ENCODE data around the gene TBATA. TPM values are rescaled to one million over a fixed set of nuclear protein-coding genes. Genes with fewer than 3 reads are reported as not detected.

Gene TBATA
- polyA plus RNA-seq, 1 donor (not counting 4 experiments of a cell fraction or from before 2014, with no cell fraction given) = not detected

DNA sequence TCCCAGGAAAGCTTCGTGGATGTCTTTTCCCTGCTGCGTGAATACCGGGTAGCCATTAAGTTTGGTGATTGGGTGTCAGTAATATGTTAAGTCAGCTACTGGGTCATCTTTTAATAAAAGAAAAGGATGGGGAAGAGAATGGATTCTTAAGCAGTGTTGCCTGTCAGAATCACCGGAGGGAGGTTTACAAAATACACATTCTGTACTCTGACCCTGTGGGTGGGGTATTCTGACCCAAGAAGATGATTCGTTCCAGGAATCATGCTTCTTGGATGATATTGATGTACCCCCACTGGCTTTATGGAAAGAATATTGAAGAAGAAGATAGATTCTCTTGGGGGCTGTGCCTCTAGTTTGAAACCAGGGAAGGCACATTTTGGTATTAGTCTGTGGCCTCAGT, 48.8 kb upstream of the TBATA start:
- Histone ChIP-seq H3K9ac (ENCODE audit: control insufficient read depth, extremely low read depth, insufficient read depth, low read length) (no peak overlapping the region), H3K79me2 (ENCODE audit: control insufficient read depth, insufficient read depth, low read length) (peaks cover 54% of the 10 kb centered on the region), H3K27ac (ENCODE audit: control insufficient read depth, insufficient read depth, low read length) (peak overlapping the region; percentile 60), H2AFZ (ENCODE audit: control insufficient read depth, low read length) (no peak overlapping the region), H3K4me2 (ENCODE audit: control insufficient read depth, extremely low read depth, insufficient read depth, low read depth, low read length) (no peak overlapping the region), H4K20me1 (ENCODE audit: control insufficient read depth, extremely low read depth, insufficient read depth, low read length) (no peaks in the 10 kb centered on the region), H3K9me3 (ENCODE audit: control insufficient read depth, low read depth, low read length) (no peaks in the 10 kb centered on the region), H3K27me3 (ENCODE audit: control insufficient read depth, extremely low read depth, insufficient read depth, low read length) (no peaks in the 10 kb centered on the region), H3K9me1 (ENCODE audit: control insufficient read depth, extremely low read depth, insufficient read depth, low read length) (no peaks in the 10 kb centered on the region), H3K4me1 (ENCODE audit: control insufficient read depth, extremely low read depth, insufficient read depth, low read length) (peaks cover 45% of the 10 kb centered on the region), H3K4me3 (ENCODE audit: control insufficient read depth in 2 of 3, extremely low read depth in 1 of 3, insufficient read depth in 2 of 3, low read depth in 1 of 3, low read length in 3 of 3) (no peak overlapping the region), H3K36me3 (ENCODE audit: control insufficient read depth in 2 of 2, extremely low read depth in 1 of 2, insufficient read depth in 2 of 2, low read length in 2 of 2) (peaks cover 4 to 8% of the 10 kb centered on the region in 2 experiments)
- dilution Hi-C loops (cut with MboI; ENCODE audit: extremely low pct_ligation_motif_present, low sequenced_read_pairs) = no loop called here
- no peak for TF ChIP-seq EZH2 (IDR thresholded peaks at IDR 0.05; ENCODE audit: low read length)
- TF ChIP-seq, protein P1, sequence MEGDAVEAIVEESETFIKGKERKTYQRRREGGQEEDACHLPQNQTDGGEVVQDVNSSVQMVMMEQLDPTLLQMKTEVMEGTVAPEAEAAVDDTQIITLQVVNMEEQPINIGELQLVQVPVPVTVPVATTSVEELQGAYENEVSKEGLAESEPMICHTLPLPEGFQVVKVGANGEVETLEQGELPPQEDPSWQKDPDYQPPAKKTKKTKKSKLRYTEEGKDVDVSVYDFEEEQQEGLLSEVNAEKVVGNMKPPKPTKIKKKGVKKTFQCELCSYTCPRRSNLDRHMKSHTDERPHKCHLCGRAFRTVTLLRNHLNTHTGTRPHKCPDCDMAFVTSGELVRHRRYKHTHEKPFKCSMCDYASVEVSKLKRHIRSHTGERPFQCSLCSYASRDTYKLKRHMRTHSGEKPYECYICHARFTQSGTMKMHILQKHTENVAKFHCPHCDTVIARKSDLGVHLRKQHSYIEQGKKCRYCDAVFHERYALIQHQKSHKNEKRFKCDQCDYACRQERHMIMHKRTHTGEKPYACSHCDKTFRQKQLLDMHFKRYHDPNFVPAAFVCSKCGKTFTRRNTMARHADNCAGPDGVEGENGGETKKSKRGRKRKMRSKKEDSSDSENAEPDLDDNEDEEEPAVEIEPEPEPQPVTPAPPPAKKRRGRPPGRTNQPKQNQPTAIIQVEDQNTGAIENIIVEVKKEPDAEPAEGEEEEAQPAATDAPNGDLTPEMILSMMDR (optimal IDR thresholded peaks at IDR 0.05 in 1 of 3, IDR thresholded peaks at IDR 0.05 in 1 of 3, conservative IDR thresholded peaks at IDR 0.05 in 1 of 3; ENCODE audit: extremely low read depth in 1 of 3, insufficient read depth in 2 of 3, low read length in 3 of 3) = no peak
- FAIRE-seq (no peak), DNase-seq (ENCODE audit: low read depth, low spot score) (no peak)

DNA sequence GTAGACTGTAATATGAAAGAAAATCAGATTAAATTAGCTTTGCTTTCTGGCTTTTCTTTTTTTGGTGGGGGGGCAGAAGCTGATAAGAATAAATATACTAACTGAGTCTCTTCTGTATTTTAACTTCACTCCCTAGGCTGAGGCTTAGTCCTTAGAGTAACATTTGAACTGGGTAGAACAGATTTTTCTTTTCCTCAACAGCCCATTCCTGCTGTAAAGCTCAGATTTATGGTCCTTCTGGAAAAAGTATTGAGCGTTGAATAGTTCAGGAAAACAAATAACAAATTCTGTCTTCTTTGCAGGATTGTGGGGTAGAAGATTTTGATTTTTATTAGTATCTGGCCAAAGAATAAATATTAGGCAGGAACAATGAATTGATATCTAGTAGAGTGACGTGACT, 48.4 kb upstream of the TBATA start:
- H3K9me1 ChIP-seq (ENCODE audit: control insufficient read depth, extremely low read depth, insufficient read depth, low read length) = no peaks in the 10 kb centered on the region
- H3K4me1 ChIP-seq (ENCODE audit: control insufficient read depth, extremely low read depth, insufficient read depth, low read length) = peaks cover 45% of the 10 kb centered on the region
- no peaks in the 10 kb centered on the region for H3K27me3 ChIP-seq (ENCODE audit: control insufficient read depth, extremely low read depth, insufficient read depth, low read length)
- H2AFZ ChIP-seq (ENCODE audit: control insufficient read depth, low read length) = no peak overlapping the region
- no peaks in the 10 kb centered on the region for H4K20me1 ChIP-seq (ENCODE audit: control insufficient read depth, extremely low read depth, insufficient read depth, low read length)
- TF ChIP-seq, protein P1 (optimal IDR thresholded peaks at IDR 0.05 in 1 of 3, IDR thresholded peaks at IDR 0.05 in 1 of 3, conservative IDR thresholded peaks at IDR 0.05 in 1 of 3; ENCODE audit: extremely low read depth in 1 of 3, insufficient read depth in 2 of 3, low read length in 3 of 3) = no peak
- no peak for TF ChIP-seq EZH2 (IDR thresholded peaks at IDR 0.05; ENCODE audit: low read length)
- dilution Hi-C loops (cut with MboI; ENCODE audit: extremely low pct_ligation_motif_present, low sequenced_read_pairs) = no loop called here
- FAIRE-seq (no peak), DNase-seq (ENCODE audit: low read depth, low spot score) (no peak)
- H3K4me2 ChIP-seq (ENCODE audit: control insufficient read depth, extremely low read depth, insufficient read depth, low read depth, low read length) = peak overlapping the region; percentile 79
- no peaks in the 10 kb centered on the region for H3K9me3 ChIP-seq (ENCODE audit: control insufficient read depth, low read depth, low read length)
- peak overlapping the region; percentile 60 for H3K27ac ChIP-seq (ENCODE audit: control insufficient read depth, insufficient read depth, low read length)
- peaks cover 4 to 8% of the 10 kb centered on the region in 2 experiments for H3K36me3 ChIP-seq (ENCODE audit: control insufficient read depth in 2 of 2, extremely low read depth in 1 of 2, insufficient read depth in 2 of 2, low read length in 2 of 2)
- no peak overlapping the region for H3K4me3 ChIP-seq (ENCODE audit: control insufficient read depth in 2 of 3, extremely low read depth in 1 of 3, insufficient read depth in 2 of 3, low read depth in 1 of 3, low read length in 3 of 3)
- H3K79me2 ChIP-seq (ENCODE audit: control insufficient read depth, insufficient read depth, low read length) = peaks cover 55% of the 10 kb centered on the region
- peak overlapping the region; percentile 0 for H3K9ac ChIP-seq (ENCODE audit: control insufficient read depth, extremely low read depth, insufficient read depth, low read length)
